HEK293 (cell line): ENCODE data around the gene LIMCH1.

Source experiments
- CTCF ChIA-PET: fragments of 350-600 bp; formaldehyde crosslinking; extraction: SDS; loops from one replicate; lab custom pipeline; 2021; ENCODE audit warnings: antibody characterized with exemption; lab: Yijun Ruan, JAX
- POLR2A ChIA-PET: fragments of 300-600 bp; formaldehyde crosslinking; extraction: SDS; loops from one replicate; lab custom pipeline; 2020; ENCODE audit warnings: antibody characterized with exemption, inconsistent platforms; lab: Yijun Ruan, JAX
- H3K27ac ChIP-seq: fragments of 200-500 bp; sonication (Bioruptor generic); 2 replicates; pipeline ENCODE4 v1.5.1; 2014; ENCODE audit warnings: low read depth, low read length, control low read depth, inconsistent platforms; ENCODE audit errors: extremely low read depth
- H3K36me3 ChIP-seq, 2 experiments: fragments of 200-500 bp in 1 of 2; sonication (Bioruptor generic) in 1 of 2; 1 replicate in 1 of 2; 2 replicates in 1 of 2; pipeline ENCODE4 v1.5.1; 2014 to 2017; ENCODE audit warnings: inconsistent platforms in 2 of 2, low read length in 2 of 2; ENCODE audit not compliant: control insufficient read depth in 2 of 2, insufficient read depth in 1 of 2
- H3K4me1 ChIP-seq: fragments of 200-500 bp; sonication (Bioruptor generic); 2 replicates; pipeline ENCODE4 v1.5.1; 2014; ENCODE audit warnings: mild to moderate bottlenecking, low read length, inconsistent platforms; ENCODE audit not compliant: control insufficient read depth, insufficient read depth
- H3K4me3 ChIP-seq: 2 replicates; pipeline ENCODE4 v1.5.1; 2011; ENCODE audit warnings: low read depth, mild to moderate bottlenecking, control low read depth, low read length, moderate library complexity
- H3K9me3 ChIP-seq: fragments of 200-500 bp; sonication (Bioruptor generic); 2 replicates; pipeline ENCODE4 v1.5.1; 2014; ENCODE audit warnings: low read depth, low read length, inconsistent platforms; ENCODE audit not compliant: control insufficient read depth, insufficient read depth
- KLF1 ChIP-seq: fragments of 450-650 bp; formaldehyde crosslinking; IDR thresholded peaks from 2 replicates; pipeline ENCODE4 v1.5.1; 2016; ENCODE audit warnings: missing biosample characterization, missing genetic modification characterization
- PRDM1 ChIP-seq: fragments of 450-650 bp; formaldehyde crosslinking; IDR thresholded peaks from 2 replicates; pipeline ENCODE4; 2016; ENCODE audit warnings: missing biosample characterization, missing genetic modification characterization
- REST ChIP-seq: fragments of 450-650 bp; formaldehyde crosslinking; IDR thresholded peaks from 2 replicates; pipeline ENCODE4 v1.5.1; 2016; ENCODE audit warnings: missing biosample characterization, missing genetic modification characterization
- SCRT1 ChIP-seq: fragments of 450-650 bp; formaldehyde crosslinking; IDR thresholded peaks from 2 replicates; pipeline ENCODE4 v1.5.1; 2016; ENCODE audit warnings: missing biosample characterization, missing genetic modification characterization, borderline replicate concordance
- YY2 ChIP-seq: fragments of 450-650 bp; formaldehyde crosslinking; IDR thresholded peaks from 2 replicates; pipeline ENCODE4 v1.5.1; 2016; ENCODE audit warnings: missing biosample characterization, missing genetic modification characterization
- ZIC2 ChIP-seq: fragments of 450-650 bp; formaldehyde crosslinking; IDR thresholded peaks from 2 replicates; pipeline ENCODE4 v1.5.1; 2016; ENCODE audit warnings: missing biosample characterization, missing genetic modification characterization
- ZNF2 ChIP-seq: fragments of 450-650 bp; formaldehyde crosslinking; IDR thresholded peaks from 2 replicates; pipeline ENCODE4 v1.5.1; 2016; ENCODE audit warnings: missing biosample characterization, missing genetic modification characterization
- ZNF501 ChIP-seq: fragments of 450-650 bp; formaldehyde crosslinking; IDR thresholded peaks from 2 replicates; pipeline ENCODE4 v1.5.1; 2016; ENCODE audit warnings: missing biosample characterization, missing genetic modification characterization
- ZNF518A ChIP-seq: fragments of 450-650 bp; formaldehyde crosslinking; conservative IDR thresholded peaks from 2 replicates; pipeline ENCODE4 v1.5.1; 2016; ENCODE audit warnings: low read depth, missing biosample characterization, missing genetic modification characterization
- ZNF704 ChIP-seq: fragments of 450-650 bp; formaldehyde crosslinking; IDR thresholded peaks from 2 replicates; pipeline ENCODE4 v1.5.1; 2016; ENCODE audit warnings: missing biosample characterization, missing genetic modification characterization
- ZNF776 ChIP-seq: fragments of 450-650 bp; formaldehyde crosslinking; IDR thresholded peaks from 2 replicates; pipeline ENCODE4 v1.5.0; 2017; ENCODE audit warnings: missing biosample characterization, missing genetic modification characterization, borderline replicate concordance
- ZSCAN4 ChIP-seq: fragments of 450-650 bp; formaldehyde crosslinking; IDR thresholded peaks from 2 replicates; pipeline ENCODE4 v1.5.1; 2017; ENCODE audit warnings: missing biosample characterization, missing genetic modification characterization
- ZXDB ChIP-seq: fragments of 450-650 bp; formaldehyde crosslinking; IDR thresholded peaks from 2 replicates; pipeline ENCODE4 v1.5.1; 2016; ENCODE audit warnings: missing biosample characterization, missing genetic modification characterization
- TF ChIP-seq, protein P1 (sequence below): fragments of 450-650 bp; formaldehyde crosslinking; IDR thresholded peaks from 2 replicates; pipeline ENCODE4 v1.5.1; 2016; ENCODE audit warnings: missing biosample characterization, missing genetic modification characterization, borderline replicate concordance
- TF ChIP-seq, protein P2 (sequence below): fragments of 450-650 bp; formaldehyde crosslinking; IDR thresholded peaks from 2 replicates; pipeline ENCODE4 v1.5.1; 2016; ENCODE audit warnings: missing biosample characterization, missing genetic modification characterization
- TF ChIP-seq, protein P3 (sequence below): fragments of 450-650 bp; formaldehyde crosslinking; IDR thresholded peaks from 2 replicates; pipeline ENCODE4 v1.5.1; 2016; ENCODE audit warnings: missing biosample characterization, missing genetic modification characterization

The LIMCH1 gene

DNA sequence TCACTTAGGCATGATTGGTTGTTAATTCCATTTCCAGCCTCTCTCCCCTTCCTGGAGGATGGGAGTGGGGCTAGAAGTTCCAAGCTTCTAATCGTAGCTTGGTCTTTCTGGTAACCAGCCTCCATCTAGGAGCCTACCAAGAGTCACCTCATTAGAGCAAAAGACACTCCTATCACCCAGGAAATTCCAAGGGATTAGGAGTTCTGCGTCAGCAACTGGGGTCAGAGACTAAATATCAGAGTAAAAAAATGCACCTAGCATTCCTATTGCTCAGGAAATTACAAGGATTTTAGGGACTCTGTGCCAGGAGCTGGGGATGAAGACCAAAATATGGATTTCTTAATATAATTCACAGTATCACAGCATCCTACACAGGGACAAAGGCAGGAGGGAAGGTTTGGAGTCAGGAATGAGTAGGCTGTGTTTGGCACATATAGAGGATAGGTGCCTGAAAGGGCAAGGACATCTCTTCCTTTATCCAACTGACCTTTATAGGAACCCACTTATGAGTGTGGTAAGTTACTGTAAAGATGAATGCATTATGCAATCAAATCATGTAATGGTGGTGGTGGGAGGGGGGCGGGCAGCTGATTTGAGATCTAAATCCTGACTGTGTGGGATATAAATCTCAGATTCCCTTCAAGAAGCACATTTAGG lies 30.5 kb upstream of the LIMCH1 start (continued):
- TF ChIP-seq ZNF704 (tag by site-specific recombination) (no peak), YY2 (tag by site-specific recombination) (no peak), ZIC2 (tag by site-specific recombination) (no peak), ZSCAN4 (tag by site-specific recombination) (no peak), PRDM1 (tag by site-specific recombination) (no peak), REST (tag by site-specific recombination) (no peak)
- TF ChIP-seq, protein P1, sequence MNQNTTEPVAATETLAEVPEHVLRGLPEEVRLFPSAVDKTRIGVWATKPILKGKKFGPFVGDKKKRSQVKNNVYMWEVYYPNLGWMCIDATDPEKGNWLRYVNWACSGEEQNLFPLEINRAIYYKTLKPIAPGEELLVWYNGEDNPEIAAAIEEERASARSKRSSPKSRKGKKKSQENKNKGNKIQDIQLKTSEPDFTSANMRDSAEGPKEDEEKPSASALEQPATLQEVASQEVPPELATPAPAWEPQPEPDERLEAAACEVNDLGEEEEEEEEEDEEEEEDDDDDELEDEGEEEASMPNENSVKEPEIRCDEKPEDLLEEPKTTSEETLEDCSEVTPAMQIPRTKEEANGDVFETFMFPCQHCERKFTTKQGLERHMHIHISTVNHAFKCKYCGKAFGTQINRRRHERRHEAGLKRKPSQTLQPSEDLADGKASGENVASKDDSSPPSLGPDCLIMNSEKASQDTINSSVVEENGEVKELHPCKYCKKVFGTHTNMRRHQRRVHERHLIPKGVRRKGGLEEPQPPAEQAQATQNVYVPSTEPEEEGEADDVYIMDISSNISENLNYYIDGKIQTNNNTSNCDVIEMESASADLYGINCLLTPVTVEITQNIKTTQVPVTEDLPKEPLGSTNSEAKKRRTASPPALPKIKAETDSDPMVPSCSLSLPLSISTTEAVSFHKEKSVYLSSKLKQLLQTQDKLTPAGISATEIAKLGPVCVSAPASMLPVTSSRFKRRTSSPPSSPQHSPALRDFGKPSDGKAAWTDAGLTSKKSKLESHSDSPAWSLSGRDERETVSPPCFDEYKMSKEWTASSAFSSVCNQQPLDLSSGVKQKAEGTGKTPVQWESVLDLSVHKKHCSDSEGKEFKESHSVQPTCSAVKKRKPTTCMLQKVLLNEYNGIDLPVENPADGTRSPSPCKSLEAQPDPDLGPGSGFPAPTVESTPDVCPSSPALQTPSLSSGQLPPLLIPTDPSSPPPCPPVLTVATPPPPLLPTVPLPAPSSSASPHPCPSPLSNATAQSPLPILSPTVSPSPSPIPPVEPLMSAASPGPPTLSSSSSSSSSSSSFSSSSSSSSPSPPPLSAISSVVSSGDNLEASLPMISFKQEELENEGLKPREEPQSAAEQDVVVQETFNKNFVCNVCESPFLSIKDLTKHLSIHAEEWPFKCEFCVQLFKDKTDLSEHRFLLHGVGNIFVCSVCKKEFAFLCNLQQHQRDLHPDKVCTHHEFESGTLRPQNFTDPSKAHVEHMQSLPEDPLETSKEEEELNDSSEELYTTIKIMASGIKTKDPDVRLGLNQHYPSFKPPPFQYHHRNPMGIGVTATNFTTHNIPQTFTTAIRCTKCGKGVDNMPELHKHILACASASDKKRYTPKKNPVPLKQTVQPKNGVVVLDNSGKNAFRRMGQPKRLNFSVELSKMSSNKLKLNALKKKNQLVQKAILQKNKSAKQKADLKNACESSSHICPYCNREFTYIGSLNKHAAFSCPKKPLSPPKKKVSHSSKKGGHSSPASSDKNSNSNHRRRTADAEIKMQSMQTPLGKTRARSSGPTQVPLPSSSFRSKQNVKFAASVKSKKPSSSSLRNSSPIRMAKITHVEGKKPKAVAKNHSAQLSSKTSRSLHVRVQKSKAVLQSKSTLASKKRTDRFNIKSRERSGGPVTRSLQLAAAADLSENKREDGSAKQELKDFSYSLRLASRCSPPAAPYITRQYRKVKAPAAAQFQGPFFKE: no peak

DNA sequence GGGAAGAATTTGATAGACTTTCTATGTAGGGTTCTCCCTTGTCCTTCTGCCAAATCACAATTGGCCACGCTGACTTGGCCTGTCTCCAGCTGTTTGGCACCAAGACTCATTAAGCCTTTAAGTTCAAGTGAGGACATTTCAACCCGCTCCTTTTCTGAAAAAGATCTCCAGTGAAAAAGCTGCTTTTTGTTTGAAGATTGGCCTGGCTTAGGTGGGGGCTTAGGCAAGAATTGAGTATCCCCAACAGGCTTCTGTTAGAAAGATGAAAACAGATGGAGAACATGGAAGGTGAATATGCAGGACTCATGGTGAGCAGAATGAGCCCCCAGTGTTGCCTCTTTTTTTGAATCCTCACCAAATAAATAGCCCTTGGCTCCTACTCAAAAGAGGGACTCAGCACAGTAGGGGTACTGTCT lies 28.5 kb upstream of the LIMCH1 start:
- H3K4me1 ChIP-seq: 0 out of 2 replicates have a peak, but pooled peaks cover 3% of the 10 kb centered on the region
- H3K4me3 ChIP-seq: no peak overlapping the region
- TF ChIP-seq ZNF2 (tag by site-specific recombination) (no peak), ZNF501 (tag by site-specific recombination) (no peak), ZNF776 (tag by site-specific recombination) (no peak), ZNF518A (tag by site-specific recombination) (no peak), ZXDB (no peak), KLF1 (tag by site-specific recombination) (no peak), SCRT1 (tag by site-specific recombination) (no peak)
- TF ChIP-seq, protein P2, sequence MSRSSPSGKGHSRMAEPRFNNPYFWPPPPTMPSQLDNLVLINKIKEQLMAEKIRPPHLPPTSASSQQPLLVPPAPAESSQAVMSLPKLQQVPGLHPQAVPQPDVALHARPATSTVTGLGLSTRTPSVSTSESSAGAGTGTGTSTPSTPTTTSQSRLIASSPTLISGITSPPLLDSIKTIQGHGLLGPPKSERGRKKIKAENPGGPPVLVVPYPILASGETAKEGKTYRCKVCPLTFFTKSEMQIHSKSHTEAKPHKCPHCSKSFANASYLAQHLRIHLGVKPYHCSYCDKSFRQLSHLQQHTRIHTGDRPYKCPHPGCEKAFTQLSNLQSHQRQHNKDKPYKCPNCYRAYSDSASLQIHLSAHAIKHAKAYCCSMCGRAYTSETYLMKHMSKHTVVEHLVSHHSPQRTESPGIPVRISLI (tag by site-specific recombination): no peak
- TF ChIP-seq, protein P3, sequence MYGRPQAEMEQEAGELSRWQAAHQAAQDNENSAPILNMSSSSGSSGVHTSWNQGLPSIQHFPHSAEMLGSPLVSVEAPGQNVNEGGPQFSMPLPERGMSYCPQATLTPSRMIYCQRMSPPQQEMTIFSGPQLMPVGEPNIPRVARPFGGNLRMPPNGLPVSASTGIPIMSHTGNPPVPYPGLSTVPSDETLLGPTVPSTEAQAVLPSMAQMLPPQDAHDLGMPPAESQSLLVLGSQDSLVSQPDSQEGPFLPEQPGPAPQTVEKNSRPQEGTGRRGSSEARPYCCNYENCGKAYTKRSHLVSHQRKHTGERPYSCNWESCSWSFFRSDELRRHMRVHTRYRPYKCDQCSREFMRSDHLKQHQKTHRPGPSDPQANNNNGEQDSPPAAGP (tag by site-specific recombination): no peak

More for the DNA sequence above, 28.5 kb upstream of the LIMCH1 start:
- H3K36me3 ChIP-seq: no peaks in the 10 kb centered on the region
- no peak overlapping the region for H3K27ac ChIP-seq
- ChIA-PET CTCF (interaction anchor here (0.6 kb wide), 1 partner anchor 46 kb away, joined by 3 read pairs; no protein-coding TSS in a partner anchor), POLR2A (no interaction called here)
- H3K9me3 ChIP-seq: no peaks in the 10 kb centered on the region
